ENCODE results near the gene HIVEP3. TPM values are rescaled to one million over a fixed set of nuclear protein-coding genes. Genes with fewer than 3 reads are reported as not detected.

The HIVEP3 gene
- total RNA-seq, 1 donor from 2014 or later: 2.9 TPM

GRCh38 chr1:41773144-41773591 is 145.6 kb downstream of the HIVEP3 start:
- intact Hi-C loops (cut with DNase I): no loop called here
- Histone ChIP-seq H3K27me3 (no peaks in the 10 kb centered on the region), H3K4me1 (peaks cover 58% of the 10 kb centered on the region), H3K27ac (peak overlapping the region; percentile 8), H3K9me3 (no peaks in the 10 kb centered on the region), H3K36me3 (no peaks in the 10 kb centered on the region), H3K4me3 (no peak overlapping the region)
- no peak for DNase-seq (ENCODE audit: extremely low spot score in 2 of 2)
- TF ChIP-seq POLR2AphosphoS5 (IDR thresholded peaks at IDR 0.05; ENCODE audit: insufficient read depth in 1 of 2, low read depth in 1 of 2) (peak in 1 of 2 donors; percentile 7), CTCF (IDR thresholded peaks at IDR 0.05) (no peak)

- Histone ChIP-seq H3K4me1 (peaks cover 50% of the 10 kb centered on the region), H3K27me3 (no peaks in the 10 kb centered on the region), H3K4me3 (no peak overlapping the region), H3K27ac (no peak overlapping the region), H3K36me3 (no peaks in the 10 kb centered on the region), H3K9me3 (no peaks in the 10 kb centered on the region)
- intact Hi-C loops (cut with DNase I): no loop called here
- TF ChIP-seq POLR2A (IDR thresholded peaks at IDR 0.05): no peak
- no peak for TF ChIP-seq POLR2AphosphoS5 (IDR thresholded peaks at IDR 0.05; ENCODE audit: insufficient read depth in 1 of 2, low read depth in 1 of 2)
- no peak for TF ChIP-seq CTCF (IDR thresholded peaks at IDR 0.05)
- DNase-seq (ENCODE audit: extremely low spot score in 2 of 2): no peak
These were observed 149.7 kb downstream of the HIVEP3 start for GRCh38 chr1:41769068-41769467.

- peaks cover 45% of the 10 kb centered on the region for H3K4me1 ChIP-seq
- H3K36me3 ChIP-seq: no peaks in the 10 kb centered on the region
- H3K27ac ChIP-seq: no peak overlapping the region
- TF ChIP-seq POLR2A (IDR thresholded peaks at IDR 0.05) (no peak), POLR2AphosphoS5 (IDR thresholded peaks at IDR 0.05; ENCODE audit: insufficient read depth in 1 of 2, low read depth in 1 of 2) (no peak), CTCF (IDR thresholded peaks at IDR 0.05) (no peak)
- no peak overlapping the region for H3K4me3 ChIP-seq
- no peaks in the 10 kb centered on the region for H3K27me3 ChIP-seq
- no peak for DNase-seq (ENCODE audit: extremely low spot score in 2 of 2)
- H3K9me3 ChIP-seq: no peaks in the 10 kb centered on the region
- intact Hi-C loops (cut with DNase I): no loop called here
These were observed 150.1 kb downstream of the HIVEP3 start for GRCh38 chr1:41768583-41768982.

GRCh38 chr1:41767534-41768525 is 150.9 kb downstream of the HIVEP3 start:
- no peaks in the 10 kb centered on the region for H3K9me3 ChIP-seq
- H3K27me3 ChIP-seq: no peaks in the 10 kb centered on the region
- no peak overlapping the region for H3K4me3 ChIP-seq
- intact Hi-C loops (cut with DNase I): no loop called here
- H3K4me1 ChIP-seq: peaks cover 37% of the 10 kb centered on the region
- TF ChIP-seq POLR2A (IDR thresholded peaks at IDR 0.05): no peak
- TF ChIP-seq CTCF (IDR thresholded peaks at IDR 0.05): no peak
- no peak for TF ChIP-seq POLR2AphosphoS5 (IDR thresholded peaks at IDR 0.05; ENCODE audit: insufficient read depth in 1 of 2, low read depth in 1 of 2)
- no peak overlapping the region for H3K27ac ChIP-seq
- no peak for DNase-seq (ENCODE audit: extremely low spot score in 2 of 2)
- no peaks in the 10 kb centered on the region for H3K36me3 ChIP-seq

GRCh38 chr1:41766546-41766945 is 152.2 kb downstream of the HIVEP3 start:
- no peaks in the 10 kb centered on the region for H3K9me3 ChIP-seq
- TF ChIP-seq POLR2AphosphoS5 (IDR thresholded peaks at IDR 0.05; ENCODE audit: insufficient read depth in 1 of 2, low read depth in 1 of 2) (no peak), CTCF (IDR thresholded peaks at IDR 0.05) (no peak), POLR2A (IDR thresholded peaks at IDR 0.05) (no peak)
- intact Hi-C loops (cut with DNase I): no loop called here
- no peaks in the 10 kb centered on the region for H3K36me3 ChIP-seq
- H3K27ac ChIP-seq: no peak overlapping the region
- DNase-seq (ENCODE audit: extremely low spot score in 2 of 2): no peak
- no peaks in the 10 kb centered on the region for H3K27me3 ChIP-seq
- peaks cover 24% of the 10 kb centered on the region for H3K4me1 ChIP-seq
- no peak overlapping the region for H3K4me3 ChIP-seq
